ENCODE results near the gene CYGB. TPM values are rescaled to one million over a fixed set of nuclear protein-coding genes. Genes with fewer than 3 reads are reported as not detected.

CYGB gene
- total and polyA plus RNA-seq, 10 of the 15 experiments (the other 5 are each of a cell fraction or from before 2014, with no cell fraction given): 0.34 TPM; not detected in 9

DNA sequence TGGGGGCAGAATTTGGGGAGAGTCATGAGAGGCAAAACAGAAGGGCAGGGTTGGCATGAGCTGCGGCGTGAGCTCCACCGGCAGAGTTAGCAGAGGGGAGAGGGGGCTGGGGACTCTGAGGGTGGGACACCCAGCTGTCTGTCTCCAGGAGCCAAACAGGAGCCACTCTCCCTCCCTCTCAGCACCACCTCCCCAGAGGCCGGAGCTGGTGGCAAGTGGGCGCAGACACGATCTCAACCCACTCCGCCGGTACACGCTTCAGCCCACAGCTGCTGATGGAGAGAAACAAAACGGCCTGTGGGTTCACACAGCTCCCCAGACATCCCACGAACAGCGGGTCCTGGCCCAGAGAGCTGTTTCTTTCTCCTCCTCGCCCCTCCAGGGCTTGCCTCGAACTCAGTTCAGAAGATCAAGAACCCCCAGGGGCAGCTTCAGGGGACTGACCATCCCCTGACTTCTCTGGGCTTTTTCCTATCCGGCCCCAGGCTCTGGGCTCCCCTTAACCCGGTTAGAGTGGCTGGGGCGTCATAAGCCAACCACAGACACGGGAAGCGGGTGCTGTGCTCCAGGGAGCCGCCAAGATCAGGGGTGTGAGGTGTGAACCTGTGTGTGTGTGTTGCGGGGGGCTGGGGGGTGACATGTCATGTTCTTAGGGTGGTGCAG is 43.9 kb downstream of the CYGB start:
- H3K27me3 ChIP-seq (replicated peaks in 1 of 2; ENCODE audit: control insufficient read depth in 2 of 2, insufficient read depth in 2 of 2, low read length in 1 of 2): no peaks in the 10 kb centered on the region
- ATAC-seq (peak; percentile 8), DNase-seq (ENCODE audit: low read depth, low spot score) (no peak), FAIRE-seq (no peak)
- peaks cover 55% of the 10 kb centered on the region for H3K79me2 ChIP-seq (ENCODE audit: control insufficient read depth, insufficient read depth, low read length)
- CTCF ChIA-PET: interaction anchor here (0.7 to 3.5 kb wide), 11 partner anchors 10 to 85 kb away, joined by 3 to 35 read pairs (median 4); partner anchors contain the start of gene AANAT
- no TSS peak for BruUV-seq (replicated peaks)
- in situ Hi-C loops (cut with MboI): no loop called here
- H3K27ac ChIP-seq (ENCODE audit: control insufficient read depth, insufficient read depth): peak overlapping the region; percentile 80
- POLR2A ChIA-PET: interaction anchor here (0.5 to 4.1 kb wide), 9 partner anchors 8 to 828 kb away, joined by 3 to 49 read pairs (median 3); partner anchors contain the start of genes RHBDF2 and WBP2
- no peaks in the 10 kb centered on the region for H4K20me1 ChIP-seq (ENCODE audit: control insufficient read depth, insufficient read depth)
- H3K9ac ChIP-seq (ENCODE audit: control insufficient read depth, insufficient read depth, low read length): peak overlapping the region; percentile 40
- peak overlapping the region; percentile 83 for H3K4me2 ChIP-seq (ENCODE audit: control insufficient read depth, insufficient read depth)
- 4% methylated on average over 21 of the region's 21 CpGs for WGBS (ENCODE audit: insufficient coverage, insufficient replicate concordance, low lambda C conversion rate, missing lambda C conversion rate)
- RAD21 ChIA-PET (ENCODE audit: unreplicated experiment): interaction anchor here (0.9 to 6.4 kb wide), 13 partner anchors 8 to 316 kb away, joined by 3 to 50 read pairs (median 3); partner anchors contain the start of gene RHBDF2
- no peaks in the 10 kb centered on the region for H3K9me3 ChIP-seq (replicated peaks; ENCODE audit: control insufficient read depth, insufficient read depth, low read length)
- H3K4me3 ChIP-seq: peak overlapping the region; percentile 47; the same call in 1 of the 2 replicates
- intact Hi-C loops (cut with micrococcal nuclease; ENCODE audit: unreplicated experiment): loop anchor here (1.0 kb wide), 1 partner anchor 12 kb away; no protein-coding TSS in a partner anchor
- H3K4me1 ChIP-seq (ENCODE audit: control insufficient read depth, insufficient read depth, low read length): peaks cover 73% of the 10 kb centered on the region
- H3K36me3 ChIP-seq (ENCODE audit: control insufficient read depth in 2 of 2, insufficient read depth in 2 of 2, low read length in 1 of 2): no peaks in the 10 kb centered on the region; a peak in 3 of 4 replicates
- SMC1A ChIA-PET (ENCODE audit: uncharacterized antibody, unreplicated experiment): interaction anchor here (1.1 to 4.6 kb wide), 6 partner anchors 9 to 35 kb away, joined by 4 to 49 read pairs (median 8); partner anchors contain the start of gene AANAT
- H2AFZ ChIP-seq (ENCODE audit: control insufficient read depth, low read depth, low read length): no peak overlapping the region
- TF ChIP-seq CHD2 (IDR thresholded peaks at IDR 0.05; ENCODE audit: borderline replicate concordance, low read depth, low read length) (0 out of 2 replicates have a peak, but pooled peaks have one; percentile 14), MTA3 (IDR thresholded peaks at IDR 0.05; ENCODE audit: borderline replicate concordance, low read length) (no peak), CREM (IDR thresholded peaks at IDR 0.05; ENCODE audit: low read depth) (no peak), FOXM1 (IDR thresholded peaks at IDR 0.05; ENCODE audit: low read depth, low read length) (no peak), TBL1XR1 (IDR thresholded peaks at IDR 0.05; ENCODE audit: low read depth, low read length) (no peak), IKZF2 (IDR thresholded peaks at IDR 0.05) (peak in 1 of 2 experiments; percentile 54; a peak in 3 of 4 replicates), MEF2B (IDR thresholded peaks at IDR 0.05; ENCODE audit: partially characterized antibody, poor library complexity, severe bottlenecking) (no peak), ESRRA (IDR thresholded peaks at IDR 0.05; ENCODE audit: low read length) (no peak), KLF5 (IDR thresholded peaks at IDR 0.05; ENCODE audit: partially characterized antibody) (no peak), RAD21 (IDR thresholded peaks at IDR 0.05; ENCODE audit: insufficient read depth, low read depth, low read length) (no peak)
- TF ChIP-seq, protein P1, sequence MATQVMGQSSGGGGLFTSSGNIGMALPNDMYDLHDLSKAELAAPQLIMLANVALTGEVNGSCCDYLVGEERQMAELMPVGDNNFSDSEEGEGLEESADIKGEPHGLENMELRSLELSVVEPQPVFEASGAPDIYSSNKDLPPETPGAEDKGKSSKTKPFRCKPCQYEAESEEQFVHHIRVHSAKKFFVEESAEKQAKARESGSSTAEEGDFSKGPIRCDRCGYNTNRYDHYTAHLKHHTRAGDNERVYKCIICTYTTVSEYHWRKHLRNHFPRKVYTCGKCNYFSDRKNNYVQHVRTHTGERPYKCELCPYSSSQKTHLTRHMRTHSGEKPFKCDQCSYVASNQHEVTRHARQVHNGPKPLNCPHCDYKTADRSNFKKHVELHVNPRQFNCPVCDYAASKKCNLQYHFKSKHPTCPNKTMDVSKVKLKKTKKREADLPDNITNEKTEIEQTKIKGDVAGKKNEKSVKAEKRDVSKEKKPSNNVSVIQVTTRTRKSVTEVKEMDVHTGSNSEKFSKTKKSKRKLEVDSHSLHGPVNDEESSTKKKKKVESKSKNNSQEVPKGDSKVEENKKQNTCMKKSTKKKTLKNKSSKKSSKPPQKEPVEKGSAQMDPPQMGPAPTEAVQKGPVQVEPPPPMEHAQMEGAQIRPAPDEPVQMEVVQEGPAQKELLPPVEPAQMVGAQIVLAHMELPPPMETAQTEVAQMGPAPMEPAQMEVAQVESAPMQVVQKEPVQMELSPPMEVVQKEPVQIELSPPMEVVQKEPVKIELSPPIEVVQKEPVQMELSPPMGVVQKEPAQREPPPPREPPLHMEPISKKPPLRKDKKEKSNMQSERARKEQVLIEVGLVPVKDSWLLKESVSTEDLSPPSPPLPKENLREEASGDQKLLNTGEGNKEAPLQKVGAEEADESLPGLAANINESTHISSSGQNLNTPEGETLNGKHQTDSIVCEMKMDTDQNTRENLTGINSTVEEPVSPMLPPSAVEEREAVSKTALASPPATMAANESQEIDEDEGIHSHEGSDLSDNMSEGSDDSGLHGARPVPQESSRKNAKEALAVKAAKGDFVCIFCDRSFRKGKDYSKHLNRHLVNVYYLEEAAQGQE (IDR thresholded peaks at IDR 0.05; ENCODE audit: low read depth, low read length): no peak
- TF ChIP-seq, protein P2, sequence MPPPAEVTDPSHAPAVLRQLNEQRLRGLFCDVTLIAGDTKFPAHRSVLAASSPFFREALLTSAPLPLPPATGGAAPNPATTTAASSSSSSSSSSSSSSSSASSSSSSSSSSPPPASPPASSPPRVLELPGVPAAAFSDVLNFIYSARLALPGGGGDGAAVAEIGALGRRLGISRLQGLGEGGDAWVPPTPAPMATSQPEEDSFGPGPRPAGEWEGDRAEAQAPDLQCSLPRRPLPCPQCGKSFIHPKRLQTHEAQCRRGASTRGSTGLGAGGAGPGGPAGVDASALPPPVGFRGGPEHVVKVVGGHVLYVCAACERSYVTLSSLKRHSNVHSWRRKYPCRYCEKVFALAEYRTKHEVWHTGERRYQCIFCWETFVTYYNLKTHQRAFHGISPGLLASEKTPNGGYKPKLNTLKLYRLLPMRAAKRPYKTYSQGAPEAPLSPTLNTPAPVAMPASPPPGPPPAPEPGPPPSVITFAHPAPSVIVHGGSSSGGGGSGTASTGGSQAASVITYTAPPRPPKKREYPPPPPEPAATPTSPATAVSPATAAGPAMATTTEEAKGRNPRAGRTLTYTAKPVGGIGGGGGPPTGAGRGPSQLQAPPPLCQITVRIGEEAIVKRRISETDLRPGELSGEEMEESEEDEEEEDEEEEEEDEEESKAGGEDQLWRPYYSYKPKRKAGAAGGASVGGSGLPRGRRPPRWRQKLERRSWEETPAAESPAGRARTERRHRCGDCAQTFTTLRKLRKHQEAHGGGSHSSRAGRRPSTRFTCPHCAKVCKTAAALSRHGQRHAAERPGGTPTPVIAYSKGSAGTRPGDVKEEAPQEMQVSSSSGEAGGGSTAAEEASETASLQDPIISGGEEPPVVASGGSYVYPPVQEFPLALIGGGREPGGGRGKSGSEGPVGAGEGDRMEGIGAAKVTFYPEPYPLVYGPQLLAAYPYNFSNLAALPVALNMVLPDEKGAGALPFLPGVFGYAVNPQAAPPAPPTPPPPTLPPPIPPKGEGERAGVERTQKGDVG (CRISPR knock-in tag; IDR thresholded peaks at IDR 0.05): no peak
- TF ChIP-seq, protein P3, sequence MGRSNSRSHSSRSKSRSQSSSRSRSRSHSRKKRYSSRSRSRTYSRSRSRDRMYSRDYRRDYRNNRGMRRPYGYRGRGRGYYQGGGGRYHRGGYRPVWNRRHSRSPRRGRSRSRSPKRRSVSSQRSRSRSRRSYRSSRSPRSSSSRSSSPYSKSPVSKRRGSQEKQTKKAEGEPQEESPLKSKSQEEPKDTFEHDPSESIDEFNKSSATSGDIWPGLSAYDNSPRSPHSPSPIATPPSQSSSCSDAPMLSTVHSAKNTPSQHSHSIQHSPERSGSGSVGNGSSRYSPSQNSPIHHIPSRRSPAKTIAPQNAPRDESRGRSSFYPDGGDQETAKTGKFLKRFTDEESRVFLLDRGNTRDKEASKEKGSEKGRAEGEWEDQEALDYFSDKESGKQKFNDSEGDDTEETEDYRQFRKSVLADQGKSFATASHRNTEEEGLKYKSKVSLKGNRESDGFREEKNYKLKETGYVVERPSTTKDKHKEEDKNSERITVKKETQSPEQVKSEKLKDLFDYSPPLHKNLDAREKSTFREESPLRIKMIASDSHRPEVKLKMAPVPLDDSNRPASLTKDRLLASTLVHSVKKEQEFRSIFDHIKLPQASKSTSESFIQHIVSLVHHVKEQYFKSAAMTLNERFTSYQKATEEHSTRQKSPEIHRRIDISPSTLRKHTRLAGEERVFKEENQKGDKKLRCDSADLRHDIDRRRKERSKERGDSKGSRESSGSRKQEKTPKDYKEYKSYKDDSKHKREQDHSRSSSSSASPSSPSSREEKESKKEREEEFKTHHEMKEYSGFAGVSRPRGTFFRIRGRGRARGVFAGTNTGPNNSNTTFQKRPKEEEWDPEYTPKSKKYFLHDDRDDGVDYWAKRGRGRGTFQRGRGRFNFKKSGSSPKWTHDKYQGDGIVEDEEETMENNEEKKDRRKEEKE (IDR thresholded peaks at IDR 0.05): no peak
